Posterior cingulate gyrus (tissue), 11 donors: ENCODE measurements around the gene RPS27L.
A peak's percentile ranks its signal among the peaks of the same experiment; 100 is the strongest.

Experiments
- DNase-seq, 10 donors: peaks; one replicate each; pipeline versions ENCODE4 v3.0.0 to v3.0.0-alpha.2; 2020 to 2021; ENCODE audit warnings: mixed read lengths in 3 of 10
- intact Hi-C: fragments of 100-400 bp; cut with DNase I; formaldehyde crosslinking; loops from one replicate; pipeline ENCODE4 v1.15.1; 2023

The RPS27L gene

GRCh38 chr15:63157118-63157843 lies at the start of gene RPS27L:
TSS of gene RPS27L (minus strand) at chr15:63157477. CDS start at chr15:63157405, 72 bp downstream.
- intact Hi-C loops, result loop anchor here (2.0 to 5.0 kb wide), 3 partner anchors 32 to 120 kb away; partner anchors contain the start of genes APH1B, LACTB and RAB8B
- peak; percentile 82 to 99 (median 92) for DNase-seq

GRCh38 chr15:63206079-63206478 lies 48.8 kb upstream of the RPS27L start:
- no peak for DNase-seq

GRCh38 chr15:63203451-63204090 lies 46.3 kb upstream of the RPS27L start:
- no peak for DNase-seq
- intact Hi-C loops, result no loop called here

More at GRCh38 chr15:63206079-63206478, 48.8 kb upstream of the RPS27L start:
- intact Hi-C loops, result no loop called here

GRCh38 chr15:63202861-63203260 lies 45.6 kb upstream of the RPS27L start:
- intact Hi-C loops, result no loop called here
- DNase-seq, result no peak

GRCh38 chr15:63200464-63201249 lies 43.4 kb upstream of the RPS27L start:
- no peak for DNase-seq
- intact Hi-C loops, result no loop called here

GRCh38 chr15:63198371-63199250 lies 41.3 kb upstream of the RPS27L start:
- intact Hi-C loops, result no loop called here
- no peak for DNase-seq

- no peak for DNase-seq
- intact Hi-C loops, result no loop called here
Observed at GRCh38 chr15:63197626-63198025, 40.3 kb upstream of the RPS27L start.

- intact Hi-C loops, result no loop called here
- DNase-seq, result no peak
Observed at GRCh38 chr15:63196842-63197241, 39.6 kb upstream of the RPS27L start.

- intact Hi-C loops, result no loop called here
- DNase-seq, result peak in 2 of 10 donors; percentile 20 to 29
Observed at GRCh38 chr15:63195569-63196015, 38.3 kb upstream of the RPS27L start.

- DNase-seq, result no peak
- intact Hi-C loops, result no loop called here
Observed at GRCh38 chr15:63194880-63195568, 37.7 kb upstream of the RPS27L start.

- intact Hi-C loops, result no loop called here
- DNase-seq, result no peak
Observed at GRCh38 chr15:63194302-63194701, 37.0 kb upstream of the RPS27L start.

GRCh38 chr15:63192619-63193206 lies 35.4 kb upstream of the RPS27L start:
- intact Hi-C loops, result no loop called here
- no peak for DNase-seq

- intact Hi-C loops, result no loop called here
- no peak for DNase-seq
Observed at GRCh38 chr15:63191895-63192618, 34.8 kb upstream of the RPS27L start.

- intact Hi-C loops, result no loop called here
- DNase-seq, result no peak
Observed at GRCh38 chr15:63190769-63191649, 33.7 kb upstream of the RPS27L start.

- DNase-seq, result no peak
- intact Hi-C loops, result loop anchor here (2.0 kb wide), 2 partner anchors 33 to 87 kb away; partner anchors contain the start of genes APH1B and RPS27L
Observed at GRCh38 chr15:63189941-63190768, 32.9 kb upstream of the RPS27L start.
